ENCODE results near the gene PPP1R36. TPM values are rescaled to one million over a fixed set of nuclear protein-coding genes. Genes with fewer than 3 reads are reported as not detected.

The PPP1R36 gene
- total RNA-seq, 1 experiment from 2014 or later: not detected

- Histone ChIP-seq H3K36me3 (ENCODE audit: low read depth) (no peaks in the 10 kb centered on the region), H2AFZ (no peak overlapping the region), H3F3A (ENCODE audit: insufficient read depth, low read depth) (peaks cover 20% of the 10 kb centered on the region), H3K9me2 (ENCODE audit: insufficient read depth) (no peaks in the 10 kb centered on the region), H3K79me2 (ENCODE audit: low read depth) (no peaks in the 10 kb centered on the region), H3K27ac (no peak overlapping the region), H3K4me3 (no peak overlapping the region), H3K9me3 (ENCODE audit: insufficient read depth, low read depth) (no peaks in the 10 kb centered on the region), H3K4me2 (no peak overlapping the region), H3K27me3 (ENCODE audit: insufficient read depth, low read depth) (no peaks in the 10 kb centered on the region), H4K20me1 (ENCODE audit: insufficient read depth) (no peaks in the 10 kb centered on the region), H3K4me1 (replicated peaks; ENCODE audit: insufficient read depth) (peaks cover 28% of the 10 kb centered on the region)
- POLR2A ChIA-PET (ENCODE audit: unreplicated experiment): interaction anchor here (0.6 to 0.7 kb wide), 2 partner anchors 40 to 65 kb away, joined by 5 read pairs; no protein-coding TSS in a partner anchor
- intact Hi-C loops (cut with micrococcal nuclease; ENCODE audit: unreplicated experiment): no loop called here
- CTCF ChIA-PET: interaction anchor here (0.6 kb wide), 1 partner anchor 1585 kb away, joined by 17 read pairs; no protein-coding TSS in a partner anchor
- BruUV-seq (replicated peaks): no TSS peak
- TF ChIP-seq, protein P1, sequence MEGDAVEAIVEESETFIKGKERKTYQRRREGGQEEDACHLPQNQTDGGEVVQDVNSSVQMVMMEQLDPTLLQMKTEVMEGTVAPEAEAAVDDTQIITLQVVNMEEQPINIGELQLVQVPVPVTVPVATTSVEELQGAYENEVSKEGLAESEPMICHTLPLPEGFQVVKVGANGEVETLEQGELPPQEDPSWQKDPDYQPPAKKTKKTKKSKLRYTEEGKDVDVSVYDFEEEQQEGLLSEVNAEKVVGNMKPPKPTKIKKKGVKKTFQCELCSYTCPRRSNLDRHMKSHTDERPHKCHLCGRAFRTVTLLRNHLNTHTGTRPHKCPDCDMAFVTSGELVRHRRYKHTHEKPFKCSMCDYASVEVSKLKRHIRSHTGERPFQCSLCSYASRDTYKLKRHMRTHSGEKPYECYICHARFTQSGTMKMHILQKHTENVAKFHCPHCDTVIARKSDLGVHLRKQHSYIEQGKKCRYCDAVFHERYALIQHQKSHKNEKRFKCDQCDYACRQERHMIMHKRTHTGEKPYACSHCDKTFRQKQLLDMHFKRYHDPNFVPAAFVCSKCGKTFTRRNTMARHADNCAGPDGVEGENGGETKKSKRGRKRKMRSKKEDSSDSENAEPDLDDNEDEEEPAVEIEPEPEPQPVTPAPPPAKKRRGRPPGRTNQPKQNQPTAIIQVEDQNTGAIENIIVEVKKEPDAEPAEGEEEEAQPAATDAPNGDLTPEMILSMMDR (conservative IDR thresholded peaks at IDR 0.05): no peak
- no peak for TF ChIP-seq EZH2 (IDR thresholded peaks at IDR 0.05; ENCODE audit: low read depth)
- no peak for DNase-seq
Observed at GRCh38 chr14:64572386-64573104, 22.8 kb downstream of the PPP1R36 start.

DNA sequence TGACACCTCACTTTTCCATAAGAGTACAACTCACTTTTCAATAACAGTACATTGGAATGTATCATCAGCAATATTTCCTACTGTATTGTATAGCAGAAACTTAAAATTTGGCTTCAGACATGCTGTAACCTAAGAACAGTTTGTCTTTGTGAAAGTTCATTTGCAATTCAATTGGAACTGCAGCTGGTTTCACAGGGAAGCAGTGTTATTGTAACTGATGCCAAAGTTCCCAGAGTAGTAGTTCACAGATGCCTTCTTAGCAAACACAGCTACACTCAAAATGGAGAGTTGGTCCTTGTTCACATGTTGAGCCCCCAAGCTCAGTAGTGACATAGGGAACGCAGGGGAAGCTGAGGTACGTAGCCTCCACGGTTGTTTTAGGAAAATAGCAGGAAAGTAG lies 23.3 kb downstream of the PPP1R36 start:
- no peak overlapping the region for H3K27ac ChIP-seq
- no peak overlapping the region for H3K4me2 ChIP-seq
- BruUV-seq (replicated peaks): no TSS peak
- no peaks in the 10 kb centered on the region for H3K36me3 ChIP-seq (ENCODE audit: low read depth)
- H3K9me3 ChIP-seq (ENCODE audit: insufficient read depth, low read depth): no peaks in the 10 kb centered on the region
- H3K9me2 ChIP-seq (ENCODE audit: insufficient read depth): no peaks in the 10 kb centered on the region
- no peak for DNase-seq
- H3K79me2 ChIP-seq (ENCODE audit: low read depth): no peaks in the 10 kb centered on the region
- no peak overlapping the region for H3K4me3 ChIP-seq
- H4K20me1 ChIP-seq (ENCODE audit: insufficient read depth): no peaks in the 10 kb centered on the region
- no peak overlapping the region for H2AFZ ChIP-seq
- POLR2A ChIA-PET (ENCODE audit: unreplicated experiment): no interaction called here
- intact Hi-C loops (cut with micrococcal nuclease; ENCODE audit: unreplicated experiment): no loop called here
- H3K27me3 ChIP-seq (ENCODE audit: insufficient read depth, low read depth): no peaks in the 10 kb centered on the region
- CTCF ChIA-PET: no interaction called here
- TF ChIP-seq, protein P1 (conservative IDR thresholded peaks at IDR 0.05): no peak
- TF ChIP-seq EZH2 (IDR thresholded peaks at IDR 0.05; ENCODE audit: low read depth): no peak
- peaks cover 19% of the 10 kb centered on the region for H3F3A ChIP-seq (ENCODE audit: insufficient read depth, low read depth)
- peaks cover 26% of the 10 kb centered on the region for H3K4me1 ChIP-seq (replicated peaks; ENCODE audit: insufficient read depth)

GRCh38 chr14:64574371-64575107 lies 24.8 kb downstream of the PPP1R36 start:
- CTCF ChIA-PET: interaction anchor here (0.7 kb wide), 1 partner anchor 318 kb away, joined by 8 read pairs; no protein-coding TSS in a partner anchor
- no TSS peak for BruUV-seq (replicated peaks)
- Histone ChIP-seq H3K4me1 (replicated peaks; ENCODE audit: insufficient read depth) (peaks cover 11% of the 10 kb centered on the region), H3K79me2 (ENCODE audit: low read depth) (no peaks in the 10 kb centered on the region), H4K20me1 (ENCODE audit: insufficient read depth) (no peaks in the 10 kb centered on the region), H3K9me2 (ENCODE audit: insufficient read depth) (no peaks in the 10 kb centered on the region), H3K4me3 (no peak overlapping the region), H3K36me3 (ENCODE audit: low read depth) (no peaks in the 10 kb centered on the region), H3K27ac (no peak overlapping the region), H3F3A (ENCODE audit: insufficient read depth, low read depth) (peaks cover 7% of the 10 kb centered on the region; the same call in 1 of the 2 replicates), H3K9me3 (ENCODE audit: insufficient read depth, low read depth) (no peaks in the 10 kb centered on the region), H2AFZ (no peak overlapping the region), H3K27me3 (ENCODE audit: insufficient read depth, low read depth) (no peaks in the 10 kb centered on the region), H3K4me2 (no peak overlapping the region)
- intact Hi-C loops (cut with micrococcal nuclease; ENCODE audit: unreplicated experiment): no loop called here
- TF ChIP-seq, protein P1 (conservative IDR thresholded peaks at IDR 0.05): no peak
- TF ChIP-seq EZH2 (IDR thresholded peaks at IDR 0.05; ENCODE audit: low read depth): no peak
- POLR2A ChIA-PET (ENCODE audit: unreplicated experiment): interaction anchor here (0.6 to 0.8 kb wide), 2 partner anchors 20 to 412 kb away, joined by 3 read pairs; no protein-coding TSS in a partner anchor
- DNase-seq: no peak

All from PC-9 (cell line).